ENCODE data around the gene GCAT.

The GCAT gene

GRCh38 chr22:37811867-37812266 is 4.1 kb downstream of the GCAT start:
- no peak for DNase-seq

GRCh38 chr22:37812869-37813678 is 5.3 kb downstream of the GCAT start:
- no peak for DNase-seq

DNA sequence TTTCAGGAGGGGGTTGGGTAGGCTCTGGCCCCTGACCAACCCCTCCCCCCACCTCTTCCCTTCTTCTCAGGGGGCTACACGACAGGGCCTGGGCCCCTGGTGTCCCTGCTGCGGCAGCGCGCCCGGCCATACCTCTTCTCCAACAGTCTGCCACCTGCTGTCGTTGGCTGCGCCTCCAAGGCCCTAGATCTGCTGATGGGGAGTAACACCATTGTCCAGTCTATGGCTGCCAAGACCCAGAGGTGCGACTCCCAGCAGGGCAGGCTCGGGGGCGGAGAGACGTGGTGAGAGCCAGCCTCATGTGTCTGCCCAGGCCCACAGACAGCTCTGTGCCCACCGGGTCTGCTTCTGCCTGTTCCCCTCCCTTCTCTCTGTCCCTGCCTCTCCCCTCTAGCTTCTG is 7.9 kb downstream of the GCAT start:
- no peak for DNase-seq

- no peak for DNase-seq
Measured at GRCh38 chr22:37816543-37817180, 8.9 kb downstream of the GCAT start.

GRCh38 chr22:37817705-37818408 is 10.1 kb downstream of the GCAT start:
- DNase-seq, result peak; percentile 80

GRCh38 chr22:37818409-37819104 is 10.8 kb downstream of the GCAT start:
- DNase-seq, result peak; percentile 63

GRCh38 chr22:37819105-37819433 is 11.3 kb downstream of the GCAT start:
- no peak for DNase-seq

DNA sequence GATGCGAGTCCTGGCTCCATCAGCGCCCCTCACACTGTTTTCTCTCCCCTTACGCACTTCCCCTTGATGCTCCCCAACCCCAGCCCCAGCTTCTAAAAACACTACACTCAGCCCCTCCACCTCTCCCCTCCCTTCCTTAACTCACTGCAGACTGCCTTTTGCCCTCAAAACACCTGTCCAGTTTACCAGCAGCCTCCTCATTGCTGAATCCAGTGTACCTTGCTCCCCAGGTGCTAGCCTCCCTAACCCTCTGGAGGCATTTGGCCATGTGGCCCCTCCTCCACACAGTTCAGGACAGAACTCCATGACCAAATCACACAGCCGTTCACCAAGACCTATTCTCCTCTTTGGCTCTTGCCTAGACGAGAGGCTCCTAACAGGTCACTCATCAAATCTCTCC is 12.6 kb downstream of the GCAT start:
- DNase-seq, result no peak

GRCh38 chr22:37822079-37822833 is 14.5 kb downstream of the GCAT start:
- DNase-seq, result no peak

- DNase-seq, result no peak
Measured at GRCh38 chr22:37823134-37823985, 15.6 kb downstream of the GCAT start, which contains the start of gene GALR3. Gene GALR3 (plus strand): TSS chr22:37823382. CDS start chr22:37823407, 25 bp downstream.

DNA sequence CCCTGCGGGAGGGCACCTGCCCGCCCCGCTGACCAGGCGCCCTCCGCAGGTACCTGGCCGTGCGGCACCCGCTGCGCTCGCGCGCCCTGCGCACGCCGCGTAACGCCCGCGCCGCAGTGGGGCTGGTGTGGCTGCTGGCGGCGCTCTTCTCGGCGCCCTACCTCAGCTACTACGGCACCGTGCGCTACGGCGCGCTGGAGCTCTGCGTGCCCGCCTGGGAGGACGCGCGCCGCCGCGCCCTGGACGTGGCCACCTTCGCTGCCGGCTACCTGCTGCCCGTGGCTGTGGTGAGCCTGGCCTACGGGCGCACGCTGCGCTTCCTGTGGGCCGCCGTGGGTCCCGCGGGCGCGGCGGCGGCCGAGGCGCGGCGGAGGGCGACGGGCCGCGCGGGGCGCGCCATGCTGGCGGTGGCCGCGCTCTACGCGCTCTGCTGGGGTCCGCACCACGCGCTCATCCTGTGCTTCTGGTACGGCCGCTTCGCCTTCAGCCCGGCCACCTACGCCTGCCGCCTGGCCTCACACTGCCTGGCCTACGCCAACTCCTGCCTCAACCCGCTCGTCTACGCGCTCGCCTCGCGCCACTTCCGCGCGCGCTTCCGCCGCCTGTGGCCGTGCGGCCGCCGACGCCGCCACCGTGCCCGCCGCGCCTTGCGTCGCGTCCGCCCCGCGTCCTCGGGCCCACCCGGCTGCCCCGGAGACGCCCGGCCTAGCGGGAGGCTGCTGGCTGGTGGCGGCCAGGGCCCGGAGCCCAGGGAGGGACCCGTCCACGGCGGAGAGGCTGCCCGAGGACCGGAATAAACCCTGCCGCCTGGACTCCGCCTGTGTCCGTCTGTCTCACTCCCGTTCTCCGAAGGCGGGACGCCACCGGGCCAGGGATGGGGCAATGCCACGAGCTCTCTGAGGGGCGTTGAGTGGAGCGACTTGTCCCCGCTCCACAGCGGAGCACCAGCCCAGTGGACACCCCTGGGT is 17.2 kb downstream of the GCAT start:
- DNase-seq, result no peak

DNA sequence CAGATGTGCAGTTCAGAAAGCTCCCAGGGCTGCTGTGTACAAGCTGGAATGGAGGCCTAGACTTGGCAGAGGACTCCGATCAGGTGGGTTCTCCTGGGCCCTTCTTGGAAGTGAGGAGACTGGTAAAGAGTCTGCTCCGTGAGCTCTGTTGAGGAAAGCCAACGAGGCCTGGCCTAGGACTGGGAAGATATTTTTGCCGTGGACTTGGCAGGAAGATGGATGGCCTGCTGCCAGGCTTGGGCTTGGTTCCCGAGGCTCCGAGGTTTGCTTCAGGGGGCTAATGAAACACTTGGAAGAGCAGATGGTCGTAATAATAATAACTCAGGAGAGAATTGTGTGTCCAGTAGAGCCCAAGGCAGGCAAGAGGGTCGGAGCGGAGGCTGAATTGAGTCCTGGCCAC is 19.3 kb downstream of the GCAT start:
- no peak for DNase-seq

DNA sequence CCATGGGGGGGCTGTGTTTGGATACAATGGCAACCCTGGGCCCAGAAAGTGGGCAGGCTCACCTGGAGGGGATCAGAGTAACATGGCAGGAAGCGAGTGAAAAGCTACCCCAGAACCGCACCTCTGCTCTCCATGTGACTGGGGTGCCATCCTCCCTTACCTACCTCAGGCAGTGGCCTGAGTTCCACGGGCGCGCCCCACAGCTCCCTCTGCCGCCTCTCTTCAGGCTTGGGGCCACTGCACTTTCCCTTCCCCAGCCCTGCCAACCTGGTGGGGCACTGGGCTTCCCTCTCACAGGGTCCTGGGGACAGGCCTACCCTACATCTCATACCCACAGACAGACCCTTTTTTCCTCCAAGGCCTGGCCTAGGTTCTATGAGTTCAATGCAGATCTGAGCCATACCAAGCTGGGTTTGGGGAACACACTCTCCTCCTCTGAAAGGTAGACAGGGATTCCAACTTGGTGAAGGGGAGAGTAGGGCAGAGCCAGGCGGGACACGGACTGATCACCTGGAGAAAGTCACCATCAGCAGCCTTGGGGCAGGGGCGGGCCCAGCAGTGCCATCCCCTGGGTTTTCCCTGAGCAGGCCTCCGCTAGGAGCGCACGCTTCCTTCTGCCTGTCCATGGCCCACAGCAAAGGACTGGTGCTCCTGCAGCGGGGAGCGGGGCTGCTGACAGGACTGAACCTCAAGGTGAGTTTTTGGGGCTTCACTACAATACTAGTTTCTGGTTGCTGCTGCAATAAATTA is 22.5 kb downstream of the GCAT start:
- DNase-seq, result no peak

- DNase-seq, result no peak
Measured at GRCh38 chr22:37831472-37831871, 23.7 kb downstream of the GCAT start.

DNA sequence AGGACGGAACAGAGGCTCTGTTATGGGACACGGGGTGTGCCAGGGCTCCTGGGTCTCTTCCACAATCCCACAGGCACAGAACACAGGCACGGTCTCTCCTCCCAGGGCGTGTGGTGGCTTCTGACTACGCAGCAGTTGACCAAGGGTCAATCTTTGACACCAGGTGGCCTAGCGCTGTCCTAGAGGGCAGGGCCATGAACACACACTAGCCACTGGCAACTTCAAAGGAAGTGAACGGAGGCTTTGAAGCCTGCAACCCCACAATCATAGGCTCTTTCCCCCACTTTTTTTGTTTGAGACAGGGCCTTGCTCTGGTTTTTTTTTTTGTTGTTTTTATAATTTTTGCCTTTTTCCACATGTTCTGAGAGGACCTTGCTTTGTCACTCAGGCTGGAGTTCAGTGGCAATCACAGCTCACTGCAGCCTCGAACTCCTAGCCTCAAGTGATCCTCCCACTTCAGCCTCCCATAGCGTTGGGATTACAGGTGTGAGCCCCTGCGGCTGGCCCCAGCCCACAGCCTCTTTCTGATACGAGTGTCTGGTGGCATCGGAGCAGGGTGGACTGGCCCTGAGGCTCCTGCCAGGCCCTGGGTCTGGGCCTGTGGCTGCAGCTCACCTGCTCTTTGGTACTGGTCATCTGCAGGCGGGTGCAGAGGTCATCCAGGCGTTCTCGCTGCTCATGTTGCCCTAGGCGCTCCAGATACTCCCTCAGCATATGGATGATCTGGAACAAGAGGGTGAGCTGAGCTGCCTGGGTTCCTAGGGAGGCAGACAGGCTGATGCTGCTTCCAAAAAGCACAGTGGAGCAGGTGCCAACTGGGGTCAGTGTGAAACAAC is 24.5 kb downstream of the GCAT start:
- no peak for DNase-seq

GRCh38 chr22:37842015-37842793 is 34.5 kb downstream of the GCAT start:
- no peak for DNase-seq

DNA sequence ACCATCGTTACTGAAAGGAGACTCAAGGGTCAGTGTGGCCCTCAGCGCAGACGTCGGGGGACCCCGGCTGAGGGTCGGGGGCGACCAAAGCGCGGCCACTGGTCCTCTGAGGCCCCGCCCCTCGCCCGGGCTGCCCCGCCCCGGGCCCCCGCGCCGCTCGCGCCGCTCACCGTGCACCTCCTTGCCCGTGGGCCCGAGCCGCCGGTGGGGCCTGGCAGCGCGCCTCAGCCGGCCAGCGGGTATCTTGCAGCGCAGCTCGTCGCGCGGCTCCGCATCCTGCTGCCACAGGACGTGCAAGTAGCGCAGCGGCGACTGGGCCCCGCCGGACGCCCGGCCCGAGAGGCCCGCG is 36.0 kb downstream of the GCAT start:
- DNase-seq, result no peak

GRCh38 chr22:37844904-37845329 is 37.2 kb downstream of the GCAT start:
- no peak for DNase-seq

Measured in EL (cell line).